Effector CD4-positive, alpha-beta T cell (primary cell): Measurements from ENCODE around the gene SKA2.
"Not testable (repeated sequence)": the region's sequence is repeated elsewhere in the genome, so short reads cannot be mapped to it uniquely, and the experiment has no call there.

Experiments
- DNase-seq: peaks from one replicate; pipeline ENCODE4 v3.0.0-alpha.2; 2020

SKA2 gene

DNA sequence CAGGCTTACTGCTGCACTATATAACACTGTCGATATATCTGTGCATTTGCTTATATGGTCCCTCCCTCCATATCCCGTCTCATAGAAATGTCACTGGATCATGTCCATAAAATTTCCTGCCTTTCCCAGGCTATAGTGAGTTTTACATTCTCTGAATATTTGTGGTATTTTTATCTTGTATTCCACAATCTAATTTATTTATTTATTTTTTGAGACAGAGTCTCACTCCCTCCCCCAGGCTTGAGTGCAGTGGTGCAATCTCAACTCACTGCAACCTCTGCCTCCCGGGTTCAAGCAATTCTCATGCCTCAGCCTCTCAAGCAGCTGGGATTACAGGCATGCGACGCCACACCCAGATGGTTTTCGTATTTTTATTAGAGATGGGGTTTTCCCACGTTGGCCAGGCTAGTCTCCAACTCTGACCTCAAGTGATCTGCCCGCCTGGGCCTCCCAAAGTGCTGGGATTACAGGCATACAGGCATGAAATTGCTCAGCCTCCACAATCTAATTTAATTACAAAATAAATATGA, 61.2 kb downstream of the SKA2 start:
- DNase-seq, result no peak

DNA sequence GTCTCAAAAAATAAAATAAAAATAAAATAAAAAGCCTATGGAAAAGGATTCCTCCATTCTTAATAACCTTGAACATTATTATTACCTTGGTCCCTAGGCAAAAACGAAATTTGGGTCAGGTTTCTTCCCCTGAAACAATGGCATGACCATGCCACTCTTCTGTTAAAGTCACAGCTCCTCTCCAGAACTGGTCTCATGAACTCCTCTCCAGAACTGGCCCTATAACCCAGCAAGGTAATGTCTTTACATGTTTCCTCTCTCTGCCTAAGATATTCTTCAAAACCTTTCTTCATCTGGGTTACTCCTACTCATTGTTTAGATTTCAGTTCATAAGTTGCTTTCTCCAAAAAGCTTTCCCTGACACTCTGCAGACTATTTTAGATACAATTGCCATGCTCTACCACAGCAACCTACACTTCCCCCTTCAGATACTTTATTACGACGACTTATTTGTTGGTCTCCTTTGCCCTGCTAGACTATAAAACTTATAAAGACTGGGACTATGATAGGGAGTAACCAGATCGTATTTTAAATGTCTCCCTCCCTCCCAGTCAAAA, 61.8 kb downstream of the SKA2 start:
- DNase-seq, result no peak

DNA sequence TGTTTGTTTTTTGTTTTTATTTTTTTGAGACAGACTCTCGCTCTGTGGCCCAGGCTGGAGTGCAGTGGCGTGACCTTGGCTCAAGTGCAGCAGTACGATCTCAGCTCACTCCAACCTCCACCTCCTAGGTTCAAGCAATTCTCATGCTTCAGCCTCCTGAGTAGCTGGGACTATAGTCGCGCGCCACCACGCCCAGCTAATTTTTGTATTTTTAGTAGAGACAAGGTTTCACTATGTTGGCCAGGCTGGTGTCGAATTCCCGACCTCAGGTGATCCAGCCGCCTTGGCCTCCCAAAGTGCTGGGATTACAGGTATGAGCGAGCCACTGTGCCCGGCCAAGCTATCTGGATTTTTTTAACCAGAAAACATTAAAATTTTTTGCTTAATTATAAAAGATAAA, 64.4 kb downstream of the SKA2 start:
- DNase-seq, result not testable (repeated sequence)

DNA sequence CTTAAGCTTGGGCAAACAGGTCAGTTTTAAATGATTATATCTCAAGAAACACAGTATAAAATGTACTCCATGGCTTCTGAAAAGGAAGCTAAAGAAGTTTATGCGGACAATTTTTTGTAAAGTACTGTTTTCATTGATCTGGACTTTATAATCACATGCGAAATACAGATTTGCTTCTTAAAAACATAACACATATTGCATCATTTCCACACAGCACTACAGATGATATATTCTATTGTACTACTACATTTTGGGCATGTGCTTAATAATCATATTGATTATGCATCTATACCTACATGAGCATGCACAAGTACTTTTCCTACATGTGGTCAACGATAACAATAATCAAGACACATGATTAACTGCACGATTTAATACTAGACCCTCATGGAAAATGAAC, 70.8 kb downstream of the SKA2 start:
- DNase-seq, result no peak

DNA sequence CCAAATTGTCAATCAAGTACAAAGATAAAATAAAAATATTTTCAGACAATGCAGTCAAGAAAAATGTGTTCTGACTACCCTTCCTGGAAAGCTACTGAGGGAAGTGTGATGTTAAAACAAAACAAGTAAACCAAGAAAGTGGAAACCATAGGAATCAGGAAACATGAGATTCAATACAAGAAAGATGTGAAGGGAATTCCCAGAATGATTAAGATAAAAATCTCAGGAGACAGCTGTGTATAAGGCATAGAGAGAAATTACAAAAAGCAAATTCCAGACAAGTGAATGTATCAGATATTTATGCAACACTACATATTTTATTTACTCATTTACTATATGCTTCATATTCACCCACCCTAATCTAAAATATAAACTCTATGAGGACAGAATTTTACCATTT, 80.5 kb downstream of the SKA2 start:
- no peak for DNase-seq

DNA sequence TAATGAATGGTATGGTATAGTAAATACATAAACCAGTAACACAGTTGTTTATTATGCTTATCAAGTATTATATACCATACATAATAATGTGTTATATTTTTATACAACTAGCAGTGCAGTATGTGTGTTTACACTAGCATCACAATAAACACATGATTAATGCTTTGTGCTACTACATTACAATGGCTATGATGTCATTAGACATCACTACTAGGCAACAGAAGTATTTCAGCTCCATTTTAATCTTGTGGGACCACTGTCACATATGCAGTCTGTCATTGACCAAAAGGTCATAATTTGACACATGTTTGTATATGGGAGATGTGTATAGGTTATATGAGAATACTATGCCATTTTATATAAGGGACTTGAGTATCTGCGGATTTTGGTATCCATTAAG, 81.0 kb downstream of the SKA2 start:
- DNase-seq, result no peak

DNA sequence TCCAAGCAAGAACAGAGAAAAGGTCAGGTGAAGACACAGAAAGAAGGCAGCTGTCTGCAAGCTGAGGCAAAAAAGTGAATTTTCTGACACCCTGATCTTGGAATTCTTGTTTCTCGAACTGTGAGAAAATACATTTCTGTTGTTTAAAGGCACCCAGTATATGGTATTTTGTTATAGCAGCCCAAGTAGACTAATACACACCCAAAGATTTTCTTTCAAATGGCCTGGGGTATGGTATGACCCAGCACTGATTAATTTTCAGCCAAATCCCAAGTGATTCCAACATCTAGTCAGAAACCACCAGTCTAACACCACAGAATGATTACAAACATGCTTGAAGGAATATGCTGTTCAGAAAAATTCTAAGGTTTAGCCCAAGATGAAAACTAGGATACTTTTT, 85.1 kb downstream of the SKA2 start:
- DNase-seq, result no peak

DNA sequence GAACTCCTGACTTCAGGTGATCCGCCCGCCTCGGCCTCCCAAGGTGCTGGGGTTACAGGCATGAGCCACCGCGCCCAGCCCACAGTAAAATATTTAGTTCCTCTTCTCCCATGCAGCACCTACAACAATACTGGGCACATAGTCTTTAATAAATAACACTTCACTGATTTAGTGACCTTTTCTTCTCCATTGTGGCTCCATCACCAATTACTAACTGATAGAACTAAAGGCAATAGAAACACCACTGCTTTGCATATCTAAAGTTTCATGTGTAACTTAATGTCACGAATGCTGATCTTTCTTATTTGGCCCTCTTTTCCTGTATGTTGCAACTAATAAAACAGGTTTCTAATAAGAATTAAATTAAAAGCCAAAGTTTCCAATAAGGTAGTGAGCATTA, 87.2 kb downstream of the SKA2 start:
- no peak for DNase-seq

DNA sequence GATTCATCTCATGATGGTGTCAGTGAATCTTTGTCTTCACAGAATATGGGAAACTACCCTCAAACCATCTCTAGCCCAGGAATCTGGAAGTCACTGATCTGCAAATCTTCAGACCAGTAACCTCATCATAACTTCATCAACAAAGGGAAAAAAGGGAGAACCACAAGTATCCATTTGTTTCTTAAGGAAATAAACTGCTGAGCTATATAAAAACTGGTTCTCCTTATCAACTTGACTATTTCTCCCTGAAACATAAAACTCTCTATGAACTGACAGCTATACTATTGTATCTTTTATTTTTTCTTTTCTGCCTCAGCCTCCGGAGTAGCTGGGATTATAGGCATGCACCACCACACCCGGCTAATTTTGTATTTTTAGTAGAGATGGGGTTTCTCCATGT, 87.6 kb downstream of the SKA2 start:
- no peak for DNase-seq

DNA sequence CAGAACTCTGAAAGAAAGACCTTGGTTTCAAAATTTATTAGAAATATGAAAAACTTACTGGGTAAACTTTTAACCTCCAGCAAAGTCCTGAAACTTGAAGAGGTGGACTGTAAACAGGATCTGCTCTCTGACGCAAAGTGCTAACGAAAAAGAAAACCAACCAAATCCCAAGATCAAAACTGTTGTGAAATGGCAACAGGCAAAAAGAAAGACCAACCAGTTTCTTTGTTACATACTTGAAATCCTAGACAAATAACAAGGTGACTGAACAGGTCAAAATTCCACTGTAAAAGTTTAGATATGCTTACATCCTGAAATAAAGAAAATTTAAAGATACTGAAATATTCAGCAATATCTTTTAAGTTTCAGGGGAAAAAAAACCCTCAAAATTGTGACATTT, 92.5 kb downstream of the SKA2 start:
- no peak for DNase-seq
